Body of pancreas (tissue), 4 donors: Measurements from ENCODE around the gene SLC39A8.

Experiments used
- CTCF ChIP-seq, 7 experiments: fragments of 450-650 bp in 4 of 7; fragments of 200-600 bp in 3 of 7; sonication (generic) in 3 of 7; IDR thresholded peaks; one replicate each; pipeline ENCODE4 v1.5.1; 2016 to 2019; ENCODE audit warnings: antibody characterized with exemption in 7 of 7
- POLR2A ChIP-seq, 3 donors: fragments of 450-650 bp; IDR thresholded peaks; one replicate each; pipeline ENCODE4 v1.6.1; 2016; ENCODE audit warnings: antibody characterized with exemption in 3 of 3, mild to moderate bottlenecking in 2 of 3

DNA sequence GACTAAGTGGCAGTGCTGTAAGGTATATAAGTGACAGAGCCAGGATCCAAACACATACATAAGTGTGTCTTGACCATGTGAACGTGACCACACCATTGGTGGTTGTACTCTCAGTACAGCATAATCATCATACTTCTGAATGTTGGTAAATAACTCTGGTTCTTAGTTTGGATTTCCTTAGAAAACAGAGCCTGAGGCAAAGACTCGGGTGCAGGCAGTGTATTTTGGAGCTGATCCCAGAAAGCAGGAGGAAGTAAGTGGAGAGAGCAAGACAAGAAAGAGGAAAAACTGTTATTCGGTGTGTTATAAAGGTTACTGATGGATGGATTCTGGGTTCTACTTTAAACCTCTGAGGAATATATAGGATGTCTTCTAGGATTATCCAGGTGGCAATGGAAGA is 127.9 kb downstream of the SLC39A8 start:
- TF ChIP-seq CTCF (IDR thresholded peaks at IDR 0.05), result no peak
- no peak for TF ChIP-seq POLR2A (IDR thresholded peaks at IDR 0.05)
